AG04450 (cell line): ENCODE measurements around the gene ABHD11. TPM values are rescaled to one million over a fixed set of nuclear protein-coding genes. Genes with fewer than 3 reads are reported as not detected.

ENCODE experiments used
- CTCF ChIA-PET: fragments of 300-600, 350-600 bp; formaldehyde crosslinking; extraction: SDS; loops from one replicate; lab custom pipeline; 2022; ENCODE audit warnings: antibody characterized with exemption, inconsistent platforms; lab: Charles Lee
- POLR2A ChIA-PET: fragments of 350-600 bp; formaldehyde crosslinking; extraction: SDS; loops from one replicate; lab custom pipeline; 2021; ENCODE audit warnings: antibody characterized with exemption, inconsistent platforms; lab: Yijun Ruan, JAX
- DNase-seq: peaks from one replicate; pipeline ENCODE4 v3.0.0-alpha.2; 2011; ENCODE audit warnings: low read depth, low spot score
- H3K27ac ChIP-seq: one replicate; pipeline ENCODE4 v1.5.1; 2012; ENCODE audit warnings: low read depth, low read length, control low read depth
- H3K27me3 ChIP-seq: one replicate; pipeline ENCODE4 v1.6.0; 2012; ENCODE audit warnings: low read length; ENCODE audit not compliant: control insufficient read depth, insufficient read depth
- H3K4me3 ChIP-seq: 2 replicates; pipeline ENCODE4 v1.5.1; 2011; ENCODE audit warnings: mild to moderate bottlenecking, low read depth, low read length, control low read depth
- H3K9me3 ChIP-seq: 2 replicates; pipeline ENCODE4 v1.5.1; 2012; ENCODE audit warnings: low read length; ENCODE audit not compliant: control insufficient read depth, insufficient read depth
- polyA plus RNA-seq: library from polyadenylated mRNA; depleted of rRNA; stranded (reverse); fragments of >200 nt; gene quantifications from 2 replicates; pipeline ENCODE4 v1.2.3, GENCODE V29; 2011
- TF ChIP-seq, protein P1 (sequence below): IDR thresholded peaks from 2 replicates; pipeline ENCODE4 v1.5.1; 2011; ENCODE audit warnings: low read depth, low read length, control low read depth, inconsistent platforms

The ABHD11 gene
- polyA plus RNA-seq, 1 experiment = 5.1 TPM

- TF ChIP-seq, protein P1, sequence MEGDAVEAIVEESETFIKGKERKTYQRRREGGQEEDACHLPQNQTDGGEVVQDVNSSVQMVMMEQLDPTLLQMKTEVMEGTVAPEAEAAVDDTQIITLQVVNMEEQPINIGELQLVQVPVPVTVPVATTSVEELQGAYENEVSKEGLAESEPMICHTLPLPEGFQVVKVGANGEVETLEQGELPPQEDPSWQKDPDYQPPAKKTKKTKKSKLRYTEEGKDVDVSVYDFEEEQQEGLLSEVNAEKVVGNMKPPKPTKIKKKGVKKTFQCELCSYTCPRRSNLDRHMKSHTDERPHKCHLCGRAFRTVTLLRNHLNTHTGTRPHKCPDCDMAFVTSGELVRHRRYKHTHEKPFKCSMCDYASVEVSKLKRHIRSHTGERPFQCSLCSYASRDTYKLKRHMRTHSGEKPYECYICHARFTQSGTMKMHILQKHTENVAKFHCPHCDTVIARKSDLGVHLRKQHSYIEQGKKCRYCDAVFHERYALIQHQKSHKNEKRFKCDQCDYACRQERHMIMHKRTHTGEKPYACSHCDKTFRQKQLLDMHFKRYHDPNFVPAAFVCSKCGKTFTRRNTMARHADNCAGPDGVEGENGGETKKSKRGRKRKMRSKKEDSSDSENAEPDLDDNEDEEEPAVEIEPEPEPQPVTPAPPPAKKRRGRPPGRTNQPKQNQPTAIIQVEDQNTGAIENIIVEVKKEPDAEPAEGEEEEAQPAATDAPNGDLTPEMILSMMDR = no peak
- H3K27ac ChIP-seq = no peak overlapping the region
- H3K27me3 ChIP-seq = no peaks in the 10 kb centered on the region
- no peak for DNase-seq
- H3K9me3 ChIP-seq = no peaks in the 10 kb centered on the region; the same call in 1 of the 2 replicates
- POLR2A ChIA-PET = interaction anchor here (1.1 to 1.5 kb wide), 2 partner anchors 17 to 111 kb away, joined by 3 to 12 read pairs; no protein-coding TSS in a partner anchor
- CTCF ChIA-PET = interaction anchor here (0.7 to 2.2 kb wide), 3 partner anchors 14 to 115 kb away, joined by 3 to 16 read pairs (median 9); no protein-coding TSS in a partner anchor
- peak overlapping the region; percentile 89 for H3K4me3 ChIP-seq
Observed at GRCh38 chr7:73739387-73739767, 775 bp upstream of the ABHD11 start.

DNA sequence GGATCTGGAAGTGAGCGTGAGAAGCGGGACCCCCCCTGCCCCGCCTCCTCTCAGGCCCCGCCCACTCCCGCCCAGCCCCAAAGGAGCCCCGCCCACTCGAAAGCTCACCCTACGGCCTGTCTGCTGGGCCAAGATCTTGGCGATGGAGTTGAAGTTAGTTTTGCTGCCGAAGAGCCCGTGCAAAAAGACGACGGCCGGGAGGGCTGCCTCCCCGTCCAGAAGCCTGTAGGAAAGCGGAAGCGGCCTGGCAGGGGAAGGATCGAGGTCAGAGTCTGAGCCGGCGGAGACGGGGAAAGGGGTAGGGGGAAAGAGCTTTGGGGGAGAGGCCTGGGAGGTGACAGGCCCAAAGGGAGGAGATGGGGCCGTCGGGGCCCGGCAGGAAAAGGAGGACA, 386 bp downstream of the ABHD11 start:
- no peaks in the 10 kb centered on the region for H3K27me3 ChIP-seq
- POLR2A ChIA-PET = interaction anchor here (0.5 to 1.5 kb wide), 5 partner anchors 10 to 125 kb away, joined by 3 to 10 read pairs (median 3); no protein-coding TSS in a partner anchor
- TF ChIP-seq, protein P1 = no peak
- no peak for DNase-seq
- peak overlapping the region; percentile 89 for H3K4me3 ChIP-seq
- H3K27ac ChIP-seq = peak overlapping the region; percentile 31
- no peaks in the 10 kb centered on the region; the same call in 1 of the 2 replicates for H3K9me3 ChIP-seq
- CTCF ChIA-PET = interaction anchor here (0.6 to 2.2 kb wide), 5 partner anchors 12 to 274 kb away, joined by 3 to 16 read pairs (median 9); no protein-coding TSS in a partner anchor

DNA sequence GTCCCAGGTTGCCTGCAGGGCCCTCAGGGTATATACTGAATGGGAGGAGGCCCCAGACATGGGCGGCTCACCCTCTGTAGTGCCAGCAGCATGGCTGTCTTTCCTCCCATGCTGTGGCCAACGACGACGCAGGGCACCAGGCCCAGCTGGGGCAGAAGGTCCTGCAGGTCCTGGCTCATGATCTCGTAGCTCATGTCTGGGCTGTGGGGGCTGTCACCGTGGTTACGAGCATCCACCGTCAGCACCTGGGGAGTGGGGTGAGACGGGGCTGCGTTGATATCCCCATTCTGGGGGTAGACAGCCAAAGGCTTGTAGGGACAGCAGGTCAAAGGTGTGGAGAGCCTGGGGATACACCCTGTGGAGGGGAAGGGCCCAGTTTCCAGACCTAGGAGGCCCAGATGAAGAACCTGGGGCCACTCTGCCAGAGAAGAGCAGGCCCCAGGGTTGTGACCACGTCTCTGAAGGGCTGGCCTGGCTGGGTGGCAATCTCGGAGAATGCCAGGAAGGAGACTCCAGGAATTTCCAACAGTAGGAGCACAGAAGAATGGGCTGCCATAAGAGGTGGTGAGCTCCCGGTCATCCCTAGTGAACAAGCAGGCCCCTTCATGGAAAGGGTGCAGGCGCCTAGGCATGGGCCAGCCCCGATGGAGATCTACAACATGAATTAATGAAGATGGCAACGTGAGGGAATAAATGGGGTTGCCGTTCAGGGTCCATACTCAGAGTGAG, 947 bp downstream of the ABHD11 start:
- CTCF ChIA-PET = interaction anchor here (0.6 to 2.2 kb wide), 5 partner anchors 12 to 130 kb away, joined by 3 to 16 read pairs (median 5); no protein-coding TSS in a partner anchor
- Histone ChIP-seq H3K9me3 (no peaks in the 10 kb centered on the region; the same call in 1 of the 2 replicates), H3K27ac (peak overlapping the region; percentile 31), H3K27me3 (no peaks in the 10 kb centered on the region), H3K4me3 (peak overlapping the region; percentile 89)
- no peak for DNase-seq
- POLR2A ChIA-PET = no interaction called here
- TF ChIP-seq, protein P1 = no peak

GRCh38 chr7:73736885-73737284, 1.7 kb downstream of the ABHD11 start:
- DNase-seq = no peak
- CTCF ChIA-PET = interaction anchor here (1.0 to 2.2 kb wide), 3 partner anchors 11 to 118 kb away, joined by 3 to 16 read pairs (median 4); no protein-coding TSS in a partner anchor
- Histone ChIP-seq H3K27ac (no peak overlapping the region), H3K27me3 (no peaks in the 10 kb centered on the region), H3K4me3 (no peak overlapping the region), H3K9me3 (no peaks in the 10 kb centered on the region; the same call in 1 of the 2 replicates)
- POLR2A ChIA-PET = no interaction called here
- TF ChIP-seq, protein P1 = no peak

GRCh38 chr7:73735528-73735905, 3.1 kb downstream of the ABHD11 start:
- H3K4me3 ChIP-seq = no peak overlapping the region
- CTCF ChIA-PET = interaction anchor here (1.9 to 4.7 kb wide), 2 partner anchors 123 to 129 kb away, joined by 6 to 24 read pairs; no protein-coding TSS in a partner anchor
- H3K27me3 ChIP-seq = no peaks in the 10 kb centered on the region
- H3K9me3 ChIP-seq = no peaks in the 10 kb centered on the region; the same call in 1 of the 2 replicates
- TF ChIP-seq, protein P1 = no peak
- POLR2A ChIA-PET = no interaction called here
- DNase-seq = no peak
- H3K27ac ChIP-seq = no peak overlapping the region
